Right kidney (tissue), 9 donors: ENCODE measurements around the gene ESYT1.

Experiments
- DNase-seq: peaks from one replicate; pipeline ENCODE4 v3.0.0-alpha.2; 2016
- long read RNA-seq, 8 donors: transcript quantifications; one replicate each; lab custom pipeline, GENCODE V29; 2026

The ESYT1 gene, protein sequence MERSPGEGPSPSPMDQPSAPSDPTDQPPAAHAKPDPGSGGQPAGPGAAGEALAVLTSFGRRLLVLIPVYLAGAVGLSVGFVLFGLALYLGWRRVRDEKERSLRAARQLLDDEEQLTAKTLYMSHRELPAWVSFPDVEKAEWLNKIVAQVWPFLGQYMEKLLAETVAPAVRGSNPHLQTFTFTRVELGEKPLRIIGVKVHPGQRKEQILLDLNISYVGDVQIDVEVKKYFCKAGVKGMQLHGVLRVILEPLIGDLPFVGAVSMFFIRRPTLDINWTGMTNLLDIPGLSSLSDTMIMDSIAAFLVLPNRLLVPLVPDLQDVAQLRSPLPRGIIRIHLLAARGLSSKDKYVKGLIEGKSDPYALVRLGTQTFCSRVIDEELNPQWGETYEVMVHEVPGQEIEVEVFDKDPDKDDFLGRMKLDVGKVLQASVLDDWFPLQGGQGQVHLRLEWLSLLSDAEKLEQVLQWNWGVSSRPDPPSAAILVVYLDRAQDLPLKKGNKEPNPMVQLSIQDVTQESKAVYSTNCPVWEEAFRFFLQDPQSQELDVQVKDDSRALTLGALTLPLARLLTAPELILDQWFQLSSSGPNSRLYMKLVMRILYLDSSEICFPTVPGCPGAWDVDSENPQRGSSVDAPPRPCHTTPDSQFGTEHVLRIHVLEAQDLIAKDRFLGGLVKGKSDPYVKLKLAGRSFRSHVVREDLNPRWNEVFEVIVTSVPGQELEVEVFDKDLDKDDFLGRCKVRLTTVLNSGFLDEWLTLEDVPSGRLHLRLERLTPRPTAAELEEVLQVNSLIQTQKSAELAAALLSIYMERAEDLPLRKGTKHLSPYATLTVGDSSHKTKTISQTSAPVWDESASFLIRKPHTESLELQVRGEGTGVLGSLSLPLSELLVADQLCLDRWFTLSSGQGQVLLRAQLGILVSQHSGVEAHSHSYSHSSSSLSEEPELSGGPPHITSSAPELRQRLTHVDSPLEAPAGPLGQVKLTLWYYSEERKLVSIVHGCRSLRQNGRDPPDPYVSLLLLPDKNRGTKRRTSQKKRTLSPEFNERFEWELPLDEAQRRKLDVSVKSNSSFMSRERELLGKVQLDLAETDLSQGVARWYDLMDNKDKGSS
- long read RNA-seq, donor 1, full-length matches to known transcripts, result 15 of 34 reads
- long read RNA-seq, donor 1, partial matches to known transcripts, result 19 of 34 reads
- long read RNA-seq, donor 1, other reads (novel, unspliced or antisense), result 0 of 34 reads
- long read RNA-seq, donor 2, full-length matches to known transcripts, result 9 of 9 reads
- long read RNA-seq, donor 2, partial matches to known transcripts, result 0 of 9 reads
- long read RNA-seq, donor 2, other reads (novel, unspliced or antisense), result 0 of 9 reads
- long read RNA-seq, donor 3, full-length matches to known transcripts, result 7 of 7 reads
- long read RNA-seq, donor 3, partial matches to known transcripts, result 0 of 7 reads
- long read RNA-seq, donor 3, other reads (novel, unspliced or antisense), result 0 of 7 reads
- long read RNA-seq, donor 4, full-length matches to known transcripts, result 13 of 13 reads
- long read RNA-seq, donor 4, partial matches to known transcripts, result 0 of 13 reads
- long read RNA-seq, donor 4, other reads (novel, unspliced or antisense), result 0 of 13 reads
- long read RNA-seq, donor 5, full-length matches to known transcripts, result 4 of 39 reads
- long read RNA-seq, donor 5, partial matches to known transcripts, result 35 of 39 reads
- long read RNA-seq, donor 5, other reads (novel, unspliced or antisense), result 0 of 39 reads
- long read RNA-seq, donor 6, full-length matches to known transcripts, result 12 of 47 reads
- long read RNA-seq, donor 6, partial matches to known transcripts, result 35 of 47 reads
- long read RNA-seq, donor 6, other reads (novel, unspliced or antisense), result 0 of 47 reads
- long read RNA-seq, donor 7, full-length matches to known transcripts, result 11 of 167 reads
- long read RNA-seq, donor 7, partial matches to known transcripts, result 146 of 167 reads
- long read RNA-seq, donor 7, other reads (novel, unspliced or antisense), result 10 of 167 reads
- long read RNA-seq, donor 8, full-length matches to known transcripts, result 8 of 8 reads
- long read RNA-seq, donor 8, partial matches to known transcripts, result 0 of 8 reads
- long read RNA-seq, donor 8, other reads (novel, unspliced or antisense), result 0 of 8 reads

- peak; percentile 87 for DNase-seq
Observed at GRCh38 chr12:56127888-56128669, at the start of gene ESYT1. Gene ESYT1 (plus strand): TSS chr12:56128267. CDS start chr12:56128320, 53 bp downstream.

DNA sequence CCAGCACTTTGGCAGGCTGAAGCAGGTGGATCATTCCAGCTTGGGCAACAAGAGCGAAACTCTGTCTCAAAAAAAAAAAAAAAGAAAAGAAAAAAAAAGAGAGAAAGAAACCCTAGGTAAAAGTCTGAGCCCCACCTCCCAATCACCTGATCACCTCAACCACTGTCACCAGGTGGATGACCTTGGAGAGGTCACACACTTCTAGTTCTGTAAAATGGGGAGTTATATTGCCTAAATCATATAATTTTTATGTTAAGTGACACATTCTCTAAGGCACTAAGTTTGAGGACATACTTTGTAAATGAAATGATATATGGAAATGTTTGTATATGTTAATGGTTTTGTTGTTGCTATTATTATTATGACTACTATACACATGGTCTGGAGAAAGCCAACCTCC lies 49.6 kb upstream of the ESYT1 start:
- no peak for DNase-seq

DNA sequence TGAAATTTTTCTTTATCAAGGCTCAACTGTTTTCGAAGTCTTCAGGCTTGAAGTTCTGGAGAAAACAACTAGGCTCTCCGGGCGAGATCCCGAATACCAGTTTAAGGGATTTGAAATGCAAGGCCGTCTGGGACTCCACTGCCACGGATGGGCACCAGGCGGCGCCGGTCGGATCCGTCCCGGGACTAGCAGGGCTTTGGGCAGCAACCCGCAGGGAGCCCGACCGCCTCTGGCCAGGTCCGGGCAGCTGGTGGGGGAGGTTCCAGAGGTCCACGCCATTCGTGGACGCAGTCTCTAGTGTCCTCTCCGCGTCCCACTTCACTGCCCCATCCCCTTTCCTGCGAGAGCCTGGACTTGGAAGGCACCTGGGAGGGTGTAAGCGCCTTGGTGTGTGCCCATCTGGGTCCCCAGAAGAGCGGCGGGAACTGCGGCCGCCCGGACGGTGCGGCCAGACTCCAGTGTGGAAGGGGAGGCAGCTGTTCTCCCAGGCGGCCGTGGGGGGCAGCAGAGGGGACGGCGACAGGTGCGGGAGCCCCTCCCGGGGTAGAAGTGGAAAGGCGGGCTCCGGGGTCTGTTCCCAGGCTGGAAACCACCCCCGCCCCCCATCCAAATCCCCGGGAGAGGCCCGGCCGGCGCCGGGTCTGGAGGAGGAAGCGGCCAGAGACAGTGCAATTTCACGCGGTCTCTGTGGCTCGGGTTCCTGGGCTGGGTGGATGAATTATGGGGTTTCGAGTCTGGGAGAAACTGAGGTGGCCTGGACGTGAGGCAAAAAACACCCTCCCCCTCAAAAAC lies 48.9 kb upstream of the ESYT1 start:
- peak; percentile 95 for DNase-seq

DNA sequence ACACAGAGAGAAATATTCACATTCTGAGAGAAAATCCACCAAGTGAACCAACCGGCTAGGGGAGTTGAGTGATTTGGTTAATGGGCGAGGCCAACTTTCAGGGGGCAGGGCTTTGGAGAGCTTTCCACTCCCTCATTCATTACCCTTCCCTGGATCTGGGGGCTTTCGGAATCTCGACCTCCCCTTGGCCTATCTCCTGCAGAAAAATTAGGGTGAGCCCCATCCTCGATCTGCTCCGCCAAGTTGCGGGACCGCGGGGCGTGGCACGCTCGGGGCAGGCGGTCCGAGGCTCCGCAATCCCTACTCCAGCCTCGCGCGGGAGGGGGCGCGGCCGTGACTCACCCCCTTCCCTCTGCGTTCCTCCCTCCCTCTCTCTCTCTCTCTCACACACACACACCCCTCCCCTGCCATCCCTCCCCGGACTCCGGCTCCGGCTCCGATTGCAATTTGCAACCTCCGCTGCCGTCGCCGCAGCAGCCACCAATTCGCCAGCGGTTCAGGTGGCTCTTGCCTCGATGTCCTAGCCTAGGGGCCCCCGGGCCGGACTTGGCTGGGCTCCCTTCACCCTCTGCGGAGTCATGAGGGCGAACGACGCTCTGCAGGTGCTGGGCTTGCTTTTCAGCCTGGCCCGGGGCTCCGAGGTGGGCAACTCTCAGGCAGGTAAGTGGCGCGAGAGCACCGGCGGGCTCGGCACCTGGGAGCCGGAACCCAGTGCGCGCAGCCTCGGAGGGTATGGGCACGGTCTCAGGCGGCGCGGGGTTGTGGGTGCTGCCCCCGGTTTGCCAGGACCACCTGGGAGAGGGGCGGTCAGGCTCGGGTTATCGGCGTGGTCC lies 48.1 kb upstream of the ESYT1 start, which contains the start of gene ERBB3:
Gene ERBB3, plus strand, starts transcription at position 443 of the 833 bp plus-strand sequence. Its CDS starts 136 bp downstream, at position 579.
- peak; percentile 90 for DNase-seq

GRCh38 chr12:56080556-56081138 lies 47.4 kb upstream of the ESYT1 start:
- DNase-seq, result no peak

- peak; percentile 25 for DNase-seq
Observed at GRCh38 chr12:56081393-56082347, 46.4 kb upstream of the ESYT1 start.

GRCh38 chr12:56082382-56082781 lies 45.7 kb upstream of the ESYT1 start:
- no peak for DNase-seq

DNA sequence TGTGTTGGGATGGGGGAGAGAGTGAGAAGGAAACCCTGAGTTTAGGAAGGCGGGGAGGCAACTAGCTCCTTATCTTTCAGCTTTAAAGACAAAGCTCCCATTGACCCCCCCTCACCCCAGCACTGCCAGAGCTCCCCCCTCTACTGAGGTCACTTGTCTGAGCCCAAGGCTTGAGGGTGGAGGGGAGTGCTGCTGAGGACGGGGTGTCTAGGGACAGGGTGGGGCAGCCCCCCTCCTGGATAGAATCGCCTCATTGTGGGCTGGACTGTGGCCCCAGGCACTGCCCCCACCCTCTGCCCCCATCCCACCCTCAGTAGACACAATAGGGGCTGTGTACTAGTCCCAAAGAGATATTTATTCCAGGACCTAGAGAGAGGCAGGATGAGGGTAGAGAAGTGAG lies 45.1 kb upstream of the ESYT1 start:
- no peak for DNase-seq

- no peak for DNase-seq
Observed at GRCh38 chr12:56084958-56085543, 43.0 kb upstream of the ESYT1 start.

- DNase-seq, result no peak
Observed at GRCh38 chr12:56086096-56086495, 42.0 kb upstream of the ESYT1 start.

DNA sequence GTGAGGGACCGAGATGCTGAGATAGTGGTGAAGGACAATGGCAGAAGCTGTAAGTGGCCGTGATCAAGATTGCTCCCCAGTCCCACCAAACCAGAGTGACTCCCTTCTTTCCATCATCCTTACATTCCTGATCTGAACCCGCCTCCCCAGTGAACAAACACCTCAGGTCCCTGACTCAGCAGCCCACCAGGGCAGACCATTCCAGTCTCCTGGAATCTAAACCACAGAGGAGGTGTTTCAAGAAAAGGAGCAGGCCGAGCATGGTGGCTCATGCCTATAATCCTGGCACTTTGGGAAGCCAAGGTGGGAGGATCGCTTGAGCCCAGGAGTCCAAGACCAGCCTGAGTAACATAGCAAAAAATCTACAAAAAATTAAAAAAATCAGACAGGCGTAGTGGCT lies 41.5 kb upstream of the ESYT1 start:
- DNase-seq, result no peak

DNA sequence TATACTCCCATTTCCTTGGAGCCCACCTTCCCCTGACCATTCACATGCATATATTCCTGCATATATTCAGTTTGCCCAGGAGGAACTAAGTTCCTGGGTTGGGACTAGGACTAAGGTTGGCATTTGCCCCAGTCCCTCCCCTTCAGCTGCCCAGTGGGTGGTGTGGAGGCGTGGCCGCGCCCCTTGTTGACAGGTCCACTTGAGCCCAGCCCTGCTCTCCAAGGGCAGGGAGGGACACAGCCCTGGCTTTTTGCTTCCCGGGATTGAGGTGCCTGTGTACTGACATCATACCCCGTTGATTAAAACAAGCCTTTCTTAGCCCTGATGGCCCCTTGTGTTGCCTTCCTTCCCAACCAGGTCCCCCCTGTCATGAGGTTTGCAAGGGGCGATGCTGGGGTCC lies 40.8 kb upstream of the ESYT1 start:
- DNase-seq, result no peak

GRCh38 chr12:56097738-56098137 lies 30.3 kb upstream of the ESYT1 start:
- DNase-seq, result no peak

GRCh38 chr12:56098592-56098991 lies 29.5 kb upstream of the ESYT1 start:
- DNase-seq, result no peak

- no peak for DNase-seq
Observed at GRCh38 chr12:56099787-56100186, 28.3 kb upstream of the ESYT1 start.

DNA sequence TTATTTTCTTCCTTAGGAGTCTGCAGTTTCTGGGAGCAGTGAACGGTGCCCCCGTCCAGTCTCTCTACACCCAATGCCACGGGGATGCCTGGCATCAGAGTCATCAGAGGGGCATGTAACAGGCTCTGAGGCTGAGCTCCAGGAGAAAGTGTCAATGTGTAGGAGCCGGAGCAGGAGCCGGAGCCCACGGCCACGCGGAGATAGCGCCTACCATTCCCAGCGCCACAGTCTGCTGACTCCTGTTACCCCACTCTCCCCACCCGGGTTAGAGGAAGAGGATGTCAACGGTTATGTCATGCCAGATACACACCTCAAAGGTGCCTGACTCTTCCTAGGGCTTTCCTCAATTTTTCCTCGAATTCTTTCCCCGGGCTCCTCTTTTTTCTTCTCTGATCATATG lies 27.0 kb upstream of the ESYT1 start:
- no peak for DNase-seq
